ENCODE data around the gene MACROD2.

DNA sequence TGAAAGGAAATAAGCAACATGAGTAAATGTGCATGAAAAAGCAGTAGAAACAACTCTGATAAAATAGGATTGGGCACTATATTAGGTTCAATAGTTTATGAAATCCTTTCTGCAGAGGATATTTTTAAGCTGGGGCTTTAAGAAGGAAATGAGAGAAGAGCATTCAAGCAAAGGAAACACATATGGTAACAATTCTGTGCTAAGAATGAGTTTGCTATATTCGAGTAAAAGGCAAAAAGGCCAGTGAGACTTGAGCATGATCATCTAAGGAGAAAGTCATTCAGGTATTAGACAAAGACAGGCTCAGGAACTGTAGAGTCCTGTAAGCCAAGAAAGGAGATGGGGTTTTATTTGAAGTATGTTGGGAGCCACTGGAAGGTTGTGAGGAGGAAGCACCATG, 729.2 kb downstream of the MACROD2 start:
- TF ChIP-seq, protein P1, sequence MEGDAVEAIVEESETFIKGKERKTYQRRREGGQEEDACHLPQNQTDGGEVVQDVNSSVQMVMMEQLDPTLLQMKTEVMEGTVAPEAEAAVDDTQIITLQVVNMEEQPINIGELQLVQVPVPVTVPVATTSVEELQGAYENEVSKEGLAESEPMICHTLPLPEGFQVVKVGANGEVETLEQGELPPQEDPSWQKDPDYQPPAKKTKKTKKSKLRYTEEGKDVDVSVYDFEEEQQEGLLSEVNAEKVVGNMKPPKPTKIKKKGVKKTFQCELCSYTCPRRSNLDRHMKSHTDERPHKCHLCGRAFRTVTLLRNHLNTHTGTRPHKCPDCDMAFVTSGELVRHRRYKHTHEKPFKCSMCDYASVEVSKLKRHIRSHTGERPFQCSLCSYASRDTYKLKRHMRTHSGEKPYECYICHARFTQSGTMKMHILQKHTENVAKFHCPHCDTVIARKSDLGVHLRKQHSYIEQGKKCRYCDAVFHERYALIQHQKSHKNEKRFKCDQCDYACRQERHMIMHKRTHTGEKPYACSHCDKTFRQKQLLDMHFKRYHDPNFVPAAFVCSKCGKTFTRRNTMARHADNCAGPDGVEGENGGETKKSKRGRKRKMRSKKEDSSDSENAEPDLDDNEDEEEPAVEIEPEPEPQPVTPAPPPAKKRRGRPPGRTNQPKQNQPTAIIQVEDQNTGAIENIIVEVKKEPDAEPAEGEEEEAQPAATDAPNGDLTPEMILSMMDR (IDR thresholded peaks at IDR 0.05): no peak
- no peak for TF ChIP-seq POLR2A (IDR thresholded peaks at IDR 0.05)

Data from body of pancreas (tissue), 4 donors.